Measurements from ENCODE around the gene FGF11.
A peak's percentile ranks its signal among the peaks of the same experiment; 100 is the strongest.

FGF11 gene

DNA sequence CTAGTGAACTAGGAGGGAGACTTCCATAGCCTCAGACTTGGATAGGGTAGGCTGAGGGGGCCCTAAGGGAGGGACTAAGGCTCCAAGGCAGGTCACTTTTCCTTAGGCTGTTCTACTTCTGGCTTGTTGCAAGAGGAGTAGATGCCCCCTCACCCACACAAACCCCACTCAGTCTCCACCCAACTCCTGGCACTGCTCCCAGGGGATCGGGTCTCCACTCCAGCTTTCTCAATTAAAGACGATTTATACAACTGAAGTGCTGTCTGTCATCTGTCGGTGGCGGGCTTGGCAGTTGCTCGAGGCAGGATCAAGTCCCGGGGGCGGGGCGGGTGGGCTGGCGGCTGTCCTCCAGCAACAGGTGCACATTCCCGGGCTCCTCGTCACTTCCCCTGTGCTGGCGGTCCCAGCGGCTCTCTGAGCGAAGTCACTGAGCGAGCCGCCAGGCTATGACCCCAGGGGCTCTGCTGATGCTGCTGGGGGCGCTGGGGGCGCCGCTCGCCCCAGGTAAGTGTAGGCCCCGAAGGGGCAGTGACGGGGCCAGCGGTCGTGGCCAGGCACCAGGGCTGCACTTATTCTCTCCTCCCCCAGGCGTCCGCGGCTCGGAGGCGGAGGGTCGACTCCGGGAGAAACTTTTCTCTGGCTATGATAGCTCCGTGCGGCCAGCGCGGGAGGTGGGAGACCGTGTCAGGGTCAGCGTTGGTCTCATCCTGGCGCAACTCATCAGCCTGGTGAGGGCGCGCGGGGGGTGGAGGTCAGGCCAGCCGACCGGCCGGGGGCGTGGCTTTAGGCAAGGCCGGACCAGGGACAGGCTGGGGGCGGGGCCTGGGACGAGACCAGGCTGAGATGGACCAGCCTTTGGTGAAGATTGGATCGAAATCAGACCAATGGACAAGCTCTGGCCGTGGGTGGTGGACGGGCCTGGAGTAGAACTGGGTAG is 5.6 kb downstream of the FGF11 start, which contains the start of gene CHRNB1:
CHRNB1 (plus strand) TSS at position 380 of the 937 bp plus-strand sequence; CDS start at position 447, 67 bp downstream.
- H3K27ac ChIP-seq (ENCODE audit: extremely low read depth, low read depth, low read length), result no peak within 1 kb of the TSS; the same call in 1 of the 2 replicates
- H3K9me3 ChIP-seq (ENCODE audit: control insufficient read depth, insufficient read depth, low read depth, low read length), result no peaks in the 10 kb centered on the region
- POLR2A ChIA-PET, result interaction anchor here (0.6 to 2.7 kb wide), 17 partner anchors 8 to 243 kb away, joined by 3 to 17 read pairs (median 4); partner anchors contain the start of genes NEURL4, POLR2A, TMEM102 and TMEM256
- peaks cover 19% of the 10 kb centered on the region for H3K4me1 ChIP-seq (ENCODE audit: control insufficient read depth, insufficient read depth, low read length)
- CTCF ChIA-PET, result interaction anchor here (0.6 to 2.5 kb wide), 18 partner anchors 8 to 404 kb away, joined by 3 to 13 read pairs (median 4); partner anchors contain the start of genes TP53 and ZBTB4
- peak within 1 kb of the TSS; percentile 57 for H3K4me3 ChIP-seq (ENCODE audit: low read depth, low read length)
- no peaks in the 10 kb centered on the region; a peak in 1 of 3 replicates for H3K36me3 ChIP-seq (ENCODE audit: control insufficient read depth in 2 of 2, insufficient read depth in 1 of 2, low read length in 2 of 2)
- TF ChIP-seq KLF8 (tag by site-specific recombination; IDR thresholded peaks at IDR 0.05), result no peak; the same call in 1 of the 2 replicates
- no peak for TF ChIP-seq ZNF514 (tag by site-specific recombination; IDR thresholded peaks at IDR 0.05)
- TF ChIP-seq ZBTB1 (tag by site-specific recombination; IDR thresholded peaks at IDR 0.05), result no peak
- TF ChIP-seq RBAK (tag by site-specific recombination; IDR thresholded peaks at IDR 0.05), result no peak
- TF ChIP-seq IKZF3 (tag by site-specific recombination; IDR thresholded peaks at IDR 0.05), result no peak
- TF ChIP-seq ZNF624 (tag by site-specific recombination; IDR thresholded peaks at IDR 0.05), result no peak
- no peak for TF ChIP-seq ZNF433 (tag by site-specific recombination; IDR thresholded peaks at IDR 0.05; ENCODE audit: low read depth)
- TF ChIP-seq ZNF776 (tag by site-specific recombination; IDR thresholded peaks at IDR 0.05; ENCODE audit: borderline replicate concordance), result no peak
- TF ChIP-seq, protein P1, sequence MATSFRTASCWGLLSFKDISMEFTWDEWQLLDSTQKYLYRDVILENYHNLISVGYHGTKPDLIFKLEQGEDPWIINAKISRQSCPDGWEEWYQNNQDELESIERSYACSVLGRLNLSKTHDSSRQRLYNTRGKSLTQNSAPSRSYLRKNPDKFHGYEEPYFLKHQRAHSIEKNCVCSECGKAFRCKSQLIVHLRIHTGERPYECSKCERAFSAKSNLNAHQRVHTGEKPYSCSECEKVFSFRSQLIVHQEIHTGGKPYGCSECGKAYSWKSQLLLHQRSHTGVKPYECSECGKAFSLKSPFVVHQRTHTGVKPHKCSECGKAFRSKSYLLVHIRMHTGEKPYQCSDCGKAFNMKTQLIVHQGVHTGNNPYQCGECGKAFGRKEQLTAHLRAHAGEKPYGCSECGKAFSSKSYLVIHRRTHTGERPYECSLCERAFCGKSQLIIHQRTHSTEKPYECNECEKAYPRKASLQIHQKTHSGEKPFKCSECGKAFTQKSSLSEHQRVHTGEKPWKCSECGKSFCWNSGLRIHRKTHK (tag by site-specific recombination; IDR thresholded peaks at IDR 0.05), result no peak
- no peak for TF ChIP-seq MZF1 (tag by site-specific recombination; IDR thresholded peaks at IDR 0.05; ENCODE audit: borderline replicate concordance)
- TF ChIP-seq BCL11A (tag by site-specific recombination; IDR thresholded peaks at IDR 0.05; ENCODE audit: low read depth), result no peak
- TF ChIP-seq, protein P2, sequence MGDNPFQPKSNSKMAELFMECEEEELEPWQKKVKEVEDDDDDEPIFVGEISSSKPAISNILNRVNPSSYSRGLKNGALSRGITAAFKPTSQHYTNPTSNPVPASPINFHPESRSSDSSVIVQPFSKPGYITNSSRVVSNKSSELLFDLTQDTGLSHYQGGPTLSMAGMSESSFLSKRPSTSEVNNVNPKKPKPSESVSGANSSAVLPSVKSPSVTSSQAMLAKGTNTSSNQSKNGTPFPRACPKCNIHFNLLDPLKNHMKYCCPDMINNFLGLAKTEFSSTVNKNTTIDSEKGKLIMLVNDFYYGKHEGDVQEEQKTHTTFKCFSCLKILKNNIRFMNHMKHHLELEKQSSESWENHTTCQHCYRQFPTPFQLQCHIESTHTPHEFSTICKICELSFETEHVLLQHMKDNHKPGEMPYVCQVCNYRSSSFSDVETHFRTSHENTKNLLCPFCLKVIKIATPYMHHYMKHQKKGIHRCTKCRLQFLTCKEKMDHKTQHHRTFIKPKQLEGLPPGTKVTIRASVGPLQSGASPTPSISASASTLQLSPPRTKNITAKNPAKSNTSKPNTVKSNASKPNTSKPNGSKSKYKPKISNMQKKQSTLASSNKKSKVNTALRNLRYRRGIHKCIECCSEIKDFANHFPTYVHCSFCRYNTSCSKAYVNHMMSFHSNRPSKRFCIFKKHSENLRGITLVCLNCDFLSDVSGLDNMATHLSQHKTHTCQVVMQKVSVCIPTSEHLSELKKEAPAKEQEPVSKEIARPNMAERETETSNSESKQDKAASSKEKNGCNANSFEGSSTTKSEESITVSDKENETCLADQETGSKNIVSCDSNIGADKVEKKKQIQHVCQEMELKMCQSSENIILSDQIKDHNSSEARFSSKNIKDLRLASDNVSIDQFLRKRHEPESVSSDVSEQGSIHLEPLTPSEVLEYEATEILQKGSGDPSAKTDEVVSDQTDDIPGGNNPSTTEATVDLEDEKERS (tag by site-specific recombination; IDR thresholded peaks at IDR 0.05), result no peak
- TF ChIP-seq ZBTB20 (tag by site-specific recombination; IDR thresholded peaks at IDR 0.05), result peak; percentile 100
- 0 out of 2 replicates have a peak, but pooled peaks have one; percentile 13 for TF ChIP-seq ZNF324 (tag by site-specific recombination; IDR thresholded peaks at IDR 0.05)
- TF ChIP-seq ZNF140 (tag by site-specific recombination; IDR thresholded peaks at IDR 0.05), result no peak
- no peak for TF ChIP-seq ZNF473 (tag by site-specific recombination; IDR thresholded peaks at IDR 0.05)
- TF ChIP-seq ZNF10 (tag by site-specific recombination; IDR thresholded peaks at IDR 0.05), result no peak; the same call in 1 of the 2 replicates
- TF ChIP-seq, protein P3, sequence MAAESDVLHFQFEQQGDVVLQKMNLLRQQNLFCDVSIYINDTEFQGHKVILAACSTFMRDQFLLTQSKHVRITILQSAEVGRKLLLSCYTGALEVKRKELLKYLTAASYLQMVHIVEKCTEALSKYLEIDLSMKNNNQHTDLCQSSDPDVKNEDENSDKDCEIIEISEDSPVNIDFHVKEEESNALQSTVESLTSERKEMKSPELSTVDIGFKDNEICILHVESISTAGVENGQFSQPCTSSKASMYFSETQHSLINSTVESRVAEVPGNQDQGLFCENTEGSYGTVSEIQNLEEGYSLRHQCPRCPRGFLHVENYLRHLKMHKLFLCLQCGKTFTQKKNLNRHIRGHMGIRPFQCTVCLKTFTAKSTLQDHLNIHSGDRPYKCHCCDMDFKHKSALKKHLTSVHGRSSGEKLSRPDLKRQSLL (tag by site-specific recombination; IDR thresholded peaks at IDR 0.05), result no peak
- TF ChIP-seq KLF9 (tag by site-specific recombination; IDR thresholded peaks at IDR 0.05; ENCODE audit: low read depth), result peak; percentile 84
- TF ChIP-seq ZNF426 (tag by site-specific recombination; IDR thresholded peaks at IDR 0.05), result no peak
- TF ChIP-seq ZNF132 (tag by site-specific recombination; IDR thresholded peaks at IDR 0.05; ENCODE audit: borderline replicate concordance), result no peak
- TF ChIP-seq ZNF670 (tag by site-specific recombination; IDR thresholded peaks at IDR 0.05; ENCODE audit: low read depth), result no peak
- TF ChIP-seq ZFP41 (tag by site-specific recombination; IDR thresholded peaks at IDR 0.05; ENCODE audit: borderline replicate concordance), result no peak
- no peak for TF ChIP-seq ZNF660 (tag by site-specific recombination; IDR thresholded peaks at IDR 0.05)
- no peak for TF ChIP-seq ZNF350 (tag by site-specific recombination; IDR thresholded peaks at IDR 0.05)
- TF ChIP-seq ZNF2 (tag by site-specific recombination; IDR thresholded peaks at IDR 0.05), result peak; percentile 54; the same call in 1 of the 2 replicates
- peak; percentile 56; the same call in 1 of the 2 replicates for TF ChIP-seq ZEB2 (tag by site-specific recombination; IDR thresholded peaks at IDR 0.05)
- TF ChIP-seq, protein P4, sequence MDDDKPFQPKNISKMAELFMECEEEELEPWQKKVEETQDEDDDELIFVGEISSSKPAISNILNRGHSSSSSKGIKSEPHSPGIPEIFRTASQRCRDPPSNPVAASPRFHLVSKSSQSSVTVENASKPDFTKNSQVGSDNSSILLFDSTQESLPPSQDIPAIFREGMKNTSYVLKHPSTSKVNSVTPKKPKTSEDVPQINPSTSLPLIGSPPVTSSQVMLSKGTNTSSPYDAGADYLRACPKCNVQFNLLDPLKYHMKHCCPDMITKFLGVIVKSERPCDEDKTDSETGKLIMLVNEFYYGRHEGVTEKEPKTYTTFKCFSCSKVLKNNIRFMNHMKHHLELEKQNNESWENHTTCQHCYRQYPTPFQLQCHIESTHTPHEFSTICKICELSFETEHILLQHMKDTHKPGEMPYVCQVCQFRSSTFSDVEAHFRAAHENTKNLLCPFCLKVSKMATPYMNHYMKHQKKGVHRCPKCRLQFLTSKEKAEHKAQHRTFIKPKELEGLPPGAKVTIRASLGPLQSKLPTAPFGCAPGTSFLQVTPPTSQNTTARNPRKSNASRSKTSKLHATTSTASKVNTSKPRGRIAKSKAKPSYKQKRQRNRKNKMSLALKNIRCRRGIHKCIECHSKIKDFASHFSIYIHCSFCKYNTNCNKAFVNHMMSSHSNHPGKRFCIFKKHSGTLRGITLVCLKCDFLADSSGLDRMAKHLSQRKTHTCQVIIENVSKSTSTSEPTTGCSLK (tag by site-specific recombination; IDR thresholded peaks at IDR 0.05), result no peak
- no peak for TF ChIP-seq FEZF1 (tag by site-specific recombination; IDR thresholded peaks at IDR 0.05)
